Upper lobe of left lung (tissue), 6 donors: ENCODE measurements around the gene AOX1. TPM values are rescaled to one million over a fixed set of nuclear protein-coding genes. Genes with fewer than 3 reads are reported as not detected.

Experiments
- ATAC-seq, 2 donors: fragments of 200-7000 bp; cut with Tn5 transposase; one replicate each; pipeline ENCODE4 v1.9.1; 2022; ENCODE audit warnings: mild to moderate bottlenecking in 2 of 2, moderate library complexity in 2 of 2; ENCODE audit not compliant: low FRiP score in 2 of 2
- DNase-seq, 2 donors: peaks; one replicate each; pipeline ENCODE4 v3.0.0-alpha.2; 2019 to 2020
- H3K27ac ChIP-seq, 4 donors: fragments of 200-600 bp; sonication (generic); one replicate each; pipeline ENCODE4 v1.5.1; 2016 to 2019
- H3K27me3 ChIP-seq, 4 donors: fragments of 200-600 bp; sonication (generic); one replicate each; pipeline ENCODE4 v1.5.1; 2017 to 2019
- H3K36me3 ChIP-seq, 4 donors: fragments of 200-600 bp; sonication (generic); one replicate each; pipeline ENCODE4 v1.5.1; 2016 to 2019
- H3K4me1 ChIP-seq, 4 donors: fragments of 200-600 bp; sonication (generic); one replicate each; pipeline ENCODE4 v1.5.1; 2018 to 2019
- H3K4me3 ChIP-seq, 4 donors: fragments of 200-600 bp; sonication (generic); one replicate each; pipeline ENCODE4 v1.5.1; 2017 to 2019; ENCODE audit warnings: mild to moderate bottlenecking in 2 of 4, moderate library complexity in 1 of 4
- H3K9me3 ChIP-seq, 4 donors: fragments of 200-600 bp; sonication (generic); one replicate each; pipeline ENCODE4 v1.5.1; 2018 to 2019
- CTCF ChIP-seq, 6 experiments: fragments of 450-650 bp in 4 of 6; fragments of 200-600 bp in 2 of 6; sonication (generic) in 2 of 6; IDR thresholded peaks; one replicate each; pipeline ENCODE4 v1.5.1; 2016 to 2019; ENCODE audit warnings: antibody characterized with exemption in 6 of 6
- EP300 ChIP-seq, 4 donors: sonication (generic); formaldehyde crosslinking; IDR thresholded peaks; one replicate each; pipeline ENCODE4 v1.5.1; 2017; ENCODE audit warnings: antibody characterized with exemption in 4 of 4, control low read depth in 2 of 4
- POLR2A ChIP-seq, 4 donors: fragments of 450-650 bp; IDR thresholded peaks; one replicate each; pipeline ENCODE4 v1.5.1; 2016 to 2017; ENCODE audit warnings: antibody characterized with exemption in 4 of 4, mild to moderate bottlenecking in 2 of 4
- POLR2AphosphoS5 ChIP-seq, 2 donors: sonication (generic); formaldehyde crosslinking; IDR thresholded peaks; one replicate each; pipeline ENCODE4 v1.5.1; 2017; ENCODE audit warnings: antibody characterized with exemption in 2 of 2
- WGBS, 2 donors: methylation state at CpG; one replicate each; pipeline ENCODE4 v1.1.5; 2017 to 2018; 5-methylcytosine and 5-hydroxymethylcytosine counted together
- total RNA-seq, 6 donors: library from RNA; depleted of rRNA in 4 of 6; stranded (reverse); fragments of >200 nt in 4 of 6; gene quantifications; one replicate each; pipeline versions ENCODE4 v1.1.0 to v1.2.1, GENCODE V29; 2016 to 2021
- donor health status: DM: no; HTN: no; CAD: no; lungs with moderate emphysema.
- donor health status: DM: no; HTN: yes; CAD: no; lungs with severe emphysema.

The AOX1 gene
- total RNA-seq, 6 donors from 2014 or later = 8.7 to 49.0 (median 27.5) TPM

- no peak for ATAC-seq
- Histone ChIP-seq H3K4me1 (no peaks in the 10 kb centered on the region), H3K9me3 (no peaks in the 10 kb centered on the region), H3K27me3 (no peaks in the 10 kb centered on the region), H3K36me3 (no peaks in the 10 kb centered on the region), H3K4me3 (no peak overlapping the region), H3K27ac (no peak overlapping the region)
- WGBS, 2 donors = 76 to 85% methylated on average over 2 of the region's 2 CpGs
- no peak for DNase-seq
- no peak for TF ChIP-seq POLR2A (IDR thresholded peaks at IDR 0.05)
- TF ChIP-seq CTCF (IDR thresholded peaks at IDR 0.05) = no peak
- TF ChIP-seq EP300 (IDR thresholded peaks at IDR 0.05) = no peak
- no peak for TF ChIP-seq POLR2AphosphoS5 (IDR thresholded peaks at IDR 0.05)
Observed at GRCh38 chr2:200614249-200614648, 28.4 kb downstream of the AOX1 start.

- no peaks in the 10 kb centered on the region for H3K27me3 ChIP-seq
- TF ChIP-seq POLR2A (IDR thresholded peaks at IDR 0.05) (no peak), POLR2AphosphoS5 (IDR thresholded peaks at IDR 0.05) (no peak), CTCF (IDR thresholded peaks at IDR 0.05) (no peak), EP300 (IDR thresholded peaks at IDR 0.05) (no peak)
- peak in 1 of 2 donors; percentile 62 for ATAC-seq
- H3K27ac ChIP-seq = no peak overlapping the region
- no peak overlapping the region for H3K4me3 ChIP-seq
- H3K36me3 ChIP-seq = no peaks in the 10 kb centered on the region
- no peaks in the 10 kb centered on the region for H3K4me1 ChIP-seq
- no peaks in the 10 kb centered on the region for H3K9me3 ChIP-seq
- DNase-seq = no peak
- 79% methylated on average over 1 of the region's 1 CpG for WGBS, 2 donors
Observed at GRCh38 chr2:200615247-200615646, 29.4 kb downstream of the AOX1 start.

- H3K4me1 ChIP-seq = no peaks in the 10 kb centered on the region
- 73 to 88% methylated on average over 5 of the region's 5 CpGs for WGBS, 2 donors
- no peaks in the 10 kb centered on the region for H3K9me3 ChIP-seq
- H3K27ac ChIP-seq = no peak overlapping the region
- no peaks in the 10 kb centered on the region for H3K27me3 ChIP-seq
- TF ChIP-seq POLR2AphosphoS5 (IDR thresholded peaks at IDR 0.05) = no peak
- no peak for TF ChIP-seq EP300 (IDR thresholded peaks at IDR 0.05)
- TF ChIP-seq CTCF (IDR thresholded peaks at IDR 0.05) = no peak
- no peak for TF ChIP-seq POLR2A (IDR thresholded peaks at IDR 0.05)
- H3K36me3 ChIP-seq = no peaks in the 10 kb centered on the region
- DNase-seq (no peak), ATAC-seq (peak in 1 of 2 donors; percentile 46)
- no peak overlapping the region for H3K4me3 ChIP-seq
Observed at GRCh38 chr2:200616193-200616592, 30.4 kb downstream of the AOX1 start.

GRCh38 chr2:200616656-200617055, 30.8 kb downstream of the AOX1 start:
- Histone ChIP-seq H3K4me1 (no peaks in the 10 kb centered on the region), H3K4me3 (no peak overlapping the region), H3K9me3 (no peaks in the 10 kb centered on the region), H3K27ac (no peak overlapping the region), H3K36me3 (no peaks in the 10 kb centered on the region), H3K27me3 (no peaks in the 10 kb centered on the region)
- DNase-seq (no peak), ATAC-seq (no peak)
- WGBS, 2 donors = 58 to 59% methylated on average over 4 of the region's 4 CpGs
- no peak for TF ChIP-seq POLR2A (IDR thresholded peaks at IDR 0.05)
- no peak for TF ChIP-seq EP300 (IDR thresholded peaks at IDR 0.05)
- no peak for TF ChIP-seq CTCF (IDR thresholded peaks at IDR 0.05)
- TF ChIP-seq POLR2AphosphoS5 (IDR thresholded peaks at IDR 0.05) = no peak
